NCI-H1436 treated with DMSO at 0.1 percent for 48 hours (cell line): ENCODE measurements around the gene TOGARAM1.

Source experiments
- DNase-seq: peaks from one replicate; lab custom pipeline; 2025; lab: John Stamatoyannopoulos, UW

Gene TOGARAM1

GRCh38 chr14:45094275-45094674 lies 132.3 kb downstream of the TOGARAM1 start:
- DNase-seq, result no peak

GRCh38 chr14:45095143-45095542 lies 133.2 kb downstream of the TOGARAM1 start:
- DNase-seq, result no peak

- no peak for DNase-seq
These were observed 134.2 kb downstream of the TOGARAM1 start for GRCh38 chr14:45096218-45096617.

GRCh38 chr14:45103806-45104205 lies 141.8 kb downstream of the TOGARAM1 start:
- DNase-seq, result no peak

- DNase-seq, result no peak
These were observed 142.6 kb downstream of the TOGARAM1 start for GRCh38 chr14:45104561-45104960.

GRCh38 chr14:45112896-45113781 lies 151.1 kb downstream of the TOGARAM1 start:
- DNase-seq, result peak; percentile 61

GRCh38 chr14:45114327-45114726 lies 152.3 kb downstream of the TOGARAM1 start:
- DNase-seq, result no peak

GRCh38 chr14:45118594-45118993 lies 156.6 kb downstream of the TOGARAM1 start:
- DNase-seq, result no peak

GRCh38 chr14:45120096-45120495 lies 158.1 kb downstream of the TOGARAM1 start:
- DNase-seq, result no peak

- no peak for DNase-seq
These were observed 161.3 kb downstream of the TOGARAM1 start for GRCh38 chr14:45123271-45123670.
